GM18498 (cell line): ENCODE data around the gene ELK4.
"Not testable (repeated sequence)": the region's sequence is repeated elsewhere in the genome, so short reads cannot be mapped to it uniquely, and the experiment has no call there.

Source experiments
- ATAC-seq: cut with Tn5 transposase; IDR thresholded peaks from one replicate; pipeline ENCODE4 v1.9.1; 2021; ENCODE audit warnings: mild to moderate bottlenecking, moderate library complexity; ENCODE audit not compliant: unreplicated experiment

ELK4 gene

GRCh38 chr1:205665201-205666045, 33.6 kb upstream of the ELK4 start:
- ATAC-seq = no peak

GRCh38 chr1:205664399-205665017, 32.7 kb upstream of the ELK4 start:
- ATAC-seq = no peak

- ATAC-seq = no peak
These were observed 31.6 kb upstream of the ELK4 start for GRCh38 chr1:205663286-205663936.

- ATAC-seq = no peak
These were observed 31.0 kb upstream of the ELK4 start for GRCh38 chr1:205662791-205663190.

GRCh38 chr1:205662135-205662738, 30.4 kb upstream of the ELK4 start:
- no peak for ATAC-seq

- no peak for ATAC-seq
These were observed 29.8 kb upstream of the ELK4 start for GRCh38 chr1:205661429-205662134.

- no peak for ATAC-seq
These were observed 28.6 kb upstream of the ELK4 start for GRCh38 chr1:205660361-205660760.

GRCh38 chr1:205658943-205659581, 27.3 kb upstream of the ELK4 start:
- ATAC-seq = peak; percentile 74

GRCh38 chr1:205656236-205656635, 24.4 kb upstream of the ELK4 start:
- no peak for ATAC-seq

- ATAC-seq = no peak
These were observed 21.2 kb upstream of the ELK4 start for GRCh38 chr1:205652984-205653383.

- ATAC-seq = no peak
These were observed 18.4 kb upstream of the ELK4 start for GRCh38 chr1:205650241-205650640.

GRCh38 chr1:205645519-205645918, 13.7 kb upstream of the ELK4 start:
- ATAC-seq = no peak

GRCh38 chr1:205642679-205643307, 11.0 kb upstream of the ELK4 start:
- no peak for ATAC-seq

- no peak for ATAC-seq
These were observed 7.8 kb upstream of the ELK4 start for GRCh38 chr1:205639567-205639966.

- no peak for ATAC-seq
These were observed 6.2 kb upstream of the ELK4 start for GRCh38 chr1:205637854-205638468.

GRCh38 chr1:205636732-205637131, 4.9 kb upstream of the ELK4 start:
- ATAC-seq = no peak

GRCh38 chr1:205636138-205636530, 4.3 kb upstream of the ELK4 start:
- ATAC-seq = not testable (repeated sequence)

GRCh38 chr1:205633421-205633976, 1.7 kb upstream of the ELK4 start:
- no peak for ATAC-seq

- ATAC-seq = no peak
These were observed 908 bp upstream of the ELK4 start for GRCh38 chr1:205632669-205633169.
